Spinal cord (tissue), 10 donors: ENCODE data around the gene CCDC86. TPM values are rescaled to one million over a fixed set of nuclear protein-coding genes. Genes with fewer than 3 reads are reported as not detected.
A peak's percentile ranks its signal among the peaks of the same experiment; 100 is the strongest.

Experiments used
- DNase-seq, 6 donors: peaks; one replicate each; pipeline versions ENCODE4 v3.0.0 to v3.0.0-alpha.2; 2013 to 2015; ENCODE audit warnings: low spot score in 6 of 6, low read depth in 4 of 6
- H3K27ac ChIP-seq: one replicate; pipeline ENCODE4 v1.5.1; 2013; ENCODE audit warnings: low read depth, low read length, control low read depth
- H3K27me3 ChIP-seq: one replicate; pipeline ENCODE4 v1.6.1; 2013; ENCODE audit warnings: low read length; ENCODE audit not compliant: control insufficient read depth, insufficient read depth
- H3K36me3 ChIP-seq: one replicate; pipeline ENCODE4 v1.6.1; 2013; ENCODE audit warnings: low read length; ENCODE audit not compliant: control insufficient read depth, insufficient read depth
- H3K4me1 ChIP-seq: one replicate; pipeline ENCODE4 v1.6.1; 2013; ENCODE audit warnings: low read length; ENCODE audit not compliant: control insufficient read depth, insufficient read depth
- H3K4me3 ChIP-seq: one replicate; pipeline ENCODE4 v1.5.1; 2013; ENCODE audit warnings: low read depth, low read length, control low read depth
- H3K9me3 ChIP-seq: one replicate; pipeline ENCODE4 v1.6.1; 2013; ENCODE audit warnings: low read length; ENCODE audit not compliant: control insufficient read depth, insufficient read depth
- WGBS: methylation state at CpG from one replicate; pipeline ENCODE4 v1.1.5; 2013; ENCODE audit warnings: missing lambda C conversion rate; ENCODE audit not compliant: insufficient coverage; 5-methylcytosine and 5-hydroxymethylcytosine counted together
- long read RNA-seq, 4 donors: transcript quantifications; one replicate each; lab custom pipeline, GENCODE V29; 2026
- polyA plus RNA-seq, 2 donors: library from polyadenylated mRNA; unstranded; fragments of 120-200 nt; gene quantifications; one replicate each; pipeline ENCODE4 v1.2.1, GENCODE V29; 2013; ENCODE audit not compliant: insufficient read length in 2 of 2
- total RNA-seq, 2 donors: library from RNA; depleted of rRNA in 1 of 2; stranded (reverse); fragments of 120-200 nt in 1 of 2; fragments of >200 nt in 1 of 2; gene quantifications; one replicate each; pipeline versions ENCODE4 v1.2.3 to v1.2.4, GENCODE V29; 2013 to 2014
- donor health status: healthy.

The CCDC86 gene
- total RNA-seq, result 1 to 10 TPM; 6.5 to 8.9 TPM
- 10 to 100 TPM; 19.8 TPM for polyA plus RNA-seq
- long read RNA-seq, donor 1, transcript CCDC86-201 (4 exons, 1,893 nt), result major isoform, 8 of 8 reads
- long read RNA-seq, donor 1, partial matches to known transcripts, result 0 of 8 reads
- long read RNA-seq, donor 1, other reads (novel, unspliced or antisense), result 0 of 8 reads
- long read RNA-seq, donor 2, transcript CCDC86-201 (4 exons, 1,893 nt), result major isoform, 6 of 6 reads
- long read RNA-seq, donor 2, partial matches to known transcripts, result 0 of 6 reads
- long read RNA-seq, donor 2, other reads (novel, unspliced or antisense), result 0 of 6 reads
- long read RNA-seq, donor 3, partial matches to known transcripts, result 0 of 1 reads
- long read RNA-seq, donor 3, other reads (novel, unspliced or antisense), result 0 of 1 reads
- long read RNA-seq, donor 4, transcript CCDC86-201 (4 exons, 1,893 nt), result major isoform, 7 of 9 reads
- long read RNA-seq, donor 4, partial matches to known transcripts, result 0 of 9 reads
- long read RNA-seq, donor 4, other reads (novel, unspliced or antisense), result 0 of 9 reads

GRCh38 chr11:60841797-60842667 is at the start of gene CCDC86:
Gene CCDC86, plus strand, starts transcription at chr11:60842113. Its CDS starts 12 bp downstream, at chr11:60842125.
- peak; percentile 92 to 99 (median 94) for DNase-seq
- peaks cover 48% of the 10 kb centered on the region for H3K4me1 ChIP-seq
- peaks cover 7% of the 10 kb centered on the region for H3K36me3 ChIP-seq
- H3K27me3 ChIP-seq, result no peaks in the 10 kb centered on the region
- H3K27ac ChIP-seq, result peak within 1 kb of the TSS; percentile 89
- peak within 1 kb of the TSS; percentile 83 for H3K4me3 ChIP-seq
- under 1% methylated on average over 57 of the region's 57 CpGs for WGBS
- H3K9me3 ChIP-seq, result no peaks in the 10 kb centered on the region

GRCh38 chr11:60792521-60792920 is 49.4 kb upstream of the CCDC86 start:
- no peak overlapping the region for H3K4me3 ChIP-seq
- no peaks in the 10 kb centered on the region for H3K4me1 ChIP-seq
- no peak overlapping the region for H3K27ac ChIP-seq
- DNase-seq, result no peak
- peaks cover 3% of the 10 kb centered on the region for H3K9me3 ChIP-seq
- H3K36me3 ChIP-seq, result no peaks in the 10 kb centered on the region
- H3K27me3 ChIP-seq, result peaks cover 2% of the 10 kb centered on the region
- WGBS, result 87% methylated on average over 3 of the region's 3 CpGs

GRCh38 chr11:60795291-60795690 is 46.6 kb upstream of the CCDC86 start:
- no peak for DNase-seq
- no peak overlapping the region for H3K4me3 ChIP-seq
- H3K27ac ChIP-seq, result no peak overlapping the region
- peaks cover 2% of the 10 kb centered on the region for H3K27me3 ChIP-seq
- no peaks in the 10 kb centered on the region for H3K4me1 ChIP-seq
- peaks cover 3% of the 10 kb centered on the region for H3K9me3 ChIP-seq
- WGBS, result 86% methylated on average over 6 of the region's 6 CpGs
- no peaks in the 10 kb centered on the region for H3K36me3 ChIP-seq

- no peaks in the 10 kb centered on the region for H3K9me3 ChIP-seq
- 84% methylated on average over 15 of the region's 17 CpGs for WGBS
- no peak for DNase-seq
Measured at GRCh38 chr11:60797846-60798630, 43.9 kb upstream of the CCDC86 start.

GRCh38 chr11:60798631-60799030 is 43.3 kb upstream of the CCDC86 start:
- no peak overlapping the region for H3K27ac ChIP-seq
- WGBS, result 92% methylated on average over 2 of the region's 3 CpGs
- H3K9me3 ChIP-seq, result no peaks in the 10 kb centered on the region
- no peak overlapping the region for H3K4me3 ChIP-seq
- no peaks in the 10 kb centered on the region for H3K36me3 ChIP-seq
- no peak for DNase-seq
- H3K27me3 ChIP-seq, result no peaks in the 10 kb centered on the region
- H3K4me1 ChIP-seq, result no peaks in the 10 kb centered on the region

More at GRCh38 chr11:60797846-60798630, 43.9 kb upstream of the CCDC86 start:
- H3K27ac ChIP-seq, result no peak overlapping the region
- H3K4me3 ChIP-seq, result no peak overlapping the region
- no peaks in the 10 kb centered on the region for H3K4me1 ChIP-seq
- no peaks in the 10 kb centered on the region for H3K27me3 ChIP-seq
- no peaks in the 10 kb centered on the region for H3K36me3 ChIP-seq

GRCh38 chr11:60801194-60801593 is 40.7 kb upstream of the CCDC86 start:
- no peak overlapping the region for H3K4me3 ChIP-seq
- 93% methylated on average over 10 of the region's 10 CpGs for WGBS
- H3K27me3 ChIP-seq, result no peaks in the 10 kb centered on the region
- H3K27ac ChIP-seq, result no peak overlapping the region
- no peaks in the 10 kb centered on the region for H3K36me3 ChIP-seq
- no peak for DNase-seq
- no peaks in the 10 kb centered on the region for H3K9me3 ChIP-seq
- no peaks in the 10 kb centered on the region for H3K4me1 ChIP-seq

- WGBS, result 84% methylated on average over 5 of the region's 7 CpGs
- no peak overlapping the region for H3K4me3 ChIP-seq
Measured at GRCh38 chr11:60803273-60803936, 38.5 kb upstream of the CCDC86 start.

GRCh38 chr11:60809249-60809648 is 32.7 kb upstream of the CCDC86 start:
- H3K27me3 ChIP-seq, result no peaks in the 10 kb centered on the region

More at GRCh38 chr11:60803273-60803936, 38.5 kb upstream of the CCDC86 start:
- no peaks in the 10 kb centered on the region for H3K27me3 ChIP-seq
- H3K4me1 ChIP-seq, result no peaks in the 10 kb centered on the region
- no peaks in the 10 kb centered on the region for H3K9me3 ChIP-seq
- no peak overlapping the region for H3K27ac ChIP-seq
- no peaks in the 10 kb centered on the region for H3K36me3 ChIP-seq
- no peak for DNase-seq

More at GRCh38 chr11:60809249-60809648, 32.7 kb upstream of the CCDC86 start:
- 60% methylated on average over 2 of the region's 3 CpGs for WGBS
- no peaks in the 10 kb centered on the region for H3K9me3 ChIP-seq
- H3K27ac ChIP-seq, result no peak overlapping the region
- H3K4me1 ChIP-seq, result no peaks in the 10 kb centered on the region
- H3K4me3 ChIP-seq, result no peak overlapping the region
- DNase-seq, result no peak
- H3K36me3 ChIP-seq, result no peaks in the 10 kb centered on the region
